GM21515 (cell line): ENCODE data around the gene TEDC1.

Experiments
- ATAC-seq: cut with Tn5 transposase; IDR thresholded peaks from one replicate; pipeline ENCODE4 v1.9.1; 2021; ENCODE audit not compliant: unreplicated experiment

TEDC1 gene

DNA sequence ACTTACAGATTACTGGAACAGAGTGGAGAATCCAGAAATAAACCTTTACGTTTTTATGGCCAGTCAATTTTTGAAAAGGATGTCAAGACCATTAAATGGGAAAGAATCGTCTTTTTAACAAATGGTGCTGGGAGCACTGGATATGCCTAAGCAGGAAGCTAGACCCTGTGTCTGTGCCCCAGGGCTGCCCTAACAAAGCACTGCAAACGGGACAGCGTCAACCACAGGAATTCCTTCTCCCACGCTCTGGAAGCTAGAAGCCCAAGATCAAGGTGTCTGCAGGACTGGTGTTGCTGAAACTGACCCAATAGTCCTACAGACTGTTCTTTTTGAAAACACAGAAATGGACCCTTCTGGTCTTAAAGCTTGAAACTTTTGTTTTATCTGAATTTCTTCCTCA is 26.1 kb downstream of the TEDC1 start:
- ATAC-seq: no peak

DNA sequence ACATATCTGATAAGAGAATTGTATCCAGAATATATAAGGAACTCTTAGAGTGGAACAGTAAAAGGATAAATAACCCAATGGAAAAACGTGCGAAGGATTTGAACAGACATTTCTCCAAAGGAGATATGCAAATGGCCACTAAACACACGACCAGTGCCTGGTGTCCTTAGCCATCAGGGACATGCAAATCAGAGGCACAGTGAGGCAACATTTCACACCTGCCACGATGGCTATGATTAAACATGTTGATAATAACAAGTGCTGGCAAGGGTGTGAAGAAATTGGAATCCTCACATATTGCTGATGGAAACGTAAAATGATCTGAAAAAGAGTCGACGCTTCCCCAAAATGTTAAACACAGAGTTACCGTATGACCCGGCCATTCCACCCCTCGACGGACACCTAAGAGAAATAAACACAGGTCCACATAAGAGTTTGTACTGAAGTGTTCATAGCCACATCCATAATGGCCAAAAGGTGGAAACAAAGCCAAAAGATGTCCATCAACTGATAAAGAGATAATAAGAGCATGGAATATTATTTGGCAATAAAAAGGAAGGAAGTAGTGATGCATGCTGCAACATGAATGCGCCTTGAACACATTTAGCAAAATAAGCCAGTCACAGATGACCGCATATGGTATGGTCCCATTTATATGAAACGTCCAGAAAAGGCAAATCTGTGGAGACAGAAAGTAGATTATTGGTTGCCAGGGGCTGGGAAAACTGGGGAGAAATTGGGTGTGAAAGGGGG is 29.1 kb downstream of the TEDC1 start:
- ATAC-seq: no peak

DNA sequence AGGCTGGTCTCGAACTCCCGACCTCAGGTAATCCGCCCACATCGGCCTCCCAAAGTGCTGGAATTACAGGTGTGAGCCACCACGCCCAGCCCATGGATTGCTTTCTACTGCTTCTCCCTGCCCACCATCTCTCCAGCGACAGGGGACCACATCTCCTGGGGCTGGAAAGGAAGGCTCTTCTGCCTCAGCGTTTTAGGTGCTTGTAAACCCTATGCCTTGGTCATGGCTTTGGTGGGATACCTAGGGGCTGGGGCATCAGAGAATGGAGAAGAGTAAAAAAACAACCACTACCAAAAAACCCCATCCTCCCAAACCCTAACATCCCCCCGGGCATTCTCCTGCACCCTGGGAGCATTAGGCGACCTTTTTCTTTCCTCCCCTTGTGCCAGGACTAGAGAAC is 34.3 kb downstream of the TEDC1 start:
- no peak for ATAC-seq

DNA sequence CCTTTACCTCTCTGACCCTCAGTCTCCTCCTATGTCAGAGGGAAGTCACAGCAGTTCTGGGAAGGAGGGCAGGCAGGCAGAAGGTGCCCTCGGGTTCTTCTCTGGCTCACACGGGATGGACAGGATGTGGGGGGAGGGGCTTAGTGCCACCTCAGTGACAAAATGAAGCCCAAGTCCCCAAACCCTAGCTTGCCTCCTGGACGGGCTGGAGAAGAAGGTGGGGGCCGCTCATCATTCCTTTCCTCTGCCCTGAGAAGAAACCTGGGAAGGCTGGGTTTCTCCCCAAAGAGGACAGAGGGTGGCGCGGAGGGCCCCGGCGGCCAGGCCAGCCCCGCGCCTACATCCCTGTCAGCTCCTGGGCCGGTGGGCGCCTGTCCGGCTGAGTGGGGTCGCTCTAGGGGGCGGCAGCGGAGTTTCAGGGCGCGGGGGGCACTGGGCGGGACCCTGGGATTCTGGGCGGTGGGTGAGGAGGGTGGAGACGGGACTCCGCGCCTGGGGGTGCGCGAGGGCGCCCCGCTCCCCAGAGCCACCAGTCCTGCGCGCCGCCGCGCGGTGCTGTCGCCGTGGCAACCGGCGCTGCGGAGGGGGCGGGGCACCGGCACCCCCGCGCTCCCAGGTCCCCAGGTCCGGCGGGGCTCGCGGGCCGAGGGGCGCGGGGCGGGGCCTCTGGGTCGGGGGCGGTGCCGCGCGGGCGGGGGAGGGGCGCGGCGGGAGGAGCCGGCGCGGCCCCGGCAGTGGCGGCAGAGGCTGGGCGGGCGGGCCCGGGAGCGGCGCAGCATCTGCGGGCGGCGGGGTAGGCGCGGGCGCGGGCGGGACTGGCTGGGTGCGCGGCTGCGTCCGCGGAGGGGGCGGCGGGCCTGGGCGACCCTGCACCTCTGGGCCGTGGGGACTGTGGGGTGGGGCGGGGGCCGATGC is 35.1 kb downstream of the TEDC1 start, which contains the start of gene TMEM121:
Gene TMEM121 (plus strand): TSS at position 723 of the 915 bp plus-strand sequence. CDS start 2,252 bp downstream, outside the sequence.
- no peak for ATAC-seq

DNA sequence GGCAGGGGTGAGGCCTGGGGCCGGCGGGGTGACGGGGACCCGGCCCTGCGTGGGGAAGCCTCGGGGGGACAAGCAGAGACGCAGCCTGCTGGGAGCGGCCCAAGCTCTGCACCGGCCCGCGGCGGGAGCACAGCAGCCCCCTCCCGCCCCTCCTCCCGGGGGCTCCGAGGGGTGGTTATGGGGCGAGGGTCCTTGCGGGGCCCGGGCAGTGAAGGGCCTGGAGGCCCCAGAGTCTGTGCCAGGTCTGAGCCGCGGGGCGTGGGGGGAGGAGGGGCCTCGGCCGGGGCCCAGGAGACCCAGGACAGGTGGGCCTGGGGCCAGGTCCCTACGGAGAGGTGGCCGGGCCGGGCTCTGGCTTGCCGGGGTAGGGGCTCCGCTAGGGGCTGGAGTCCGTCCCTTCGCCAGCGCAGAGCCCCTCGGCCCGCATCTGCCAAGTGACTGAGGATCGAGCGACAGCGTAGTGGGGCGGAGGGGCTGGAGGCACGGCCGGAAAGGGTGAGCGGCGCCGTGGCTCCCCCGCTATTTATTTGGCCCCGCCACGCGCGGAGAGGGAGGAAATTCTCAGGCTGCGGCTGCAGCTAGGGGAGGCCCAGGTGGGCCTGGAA is 35.8 kb downstream of the TEDC1 start:
- ATAC-seq: no peak

DNA sequence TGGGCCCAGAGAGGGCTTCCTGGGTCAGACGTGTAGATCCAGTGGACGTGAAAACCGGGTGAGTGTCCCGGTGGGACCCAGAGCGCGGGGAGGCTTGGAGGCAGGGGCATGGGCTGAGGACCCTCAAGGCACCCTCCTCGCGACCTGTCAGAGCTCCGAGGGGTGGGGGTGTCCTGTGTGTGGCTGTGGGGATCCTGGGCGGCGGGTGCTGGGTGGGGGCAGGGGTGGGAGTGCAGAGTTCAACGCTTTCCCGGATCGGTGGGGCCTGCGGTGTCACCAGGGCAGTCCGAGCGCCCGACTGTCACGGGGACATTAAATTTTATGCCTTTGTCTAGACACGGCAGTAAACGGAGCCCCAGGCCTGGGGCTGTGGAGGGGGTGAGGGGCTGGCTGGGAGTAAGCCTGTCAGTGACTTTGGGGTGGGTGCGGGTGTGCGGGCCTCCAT is 36.4 kb downstream of the TEDC1 start:
- no peak for ATAC-seq

DNA sequence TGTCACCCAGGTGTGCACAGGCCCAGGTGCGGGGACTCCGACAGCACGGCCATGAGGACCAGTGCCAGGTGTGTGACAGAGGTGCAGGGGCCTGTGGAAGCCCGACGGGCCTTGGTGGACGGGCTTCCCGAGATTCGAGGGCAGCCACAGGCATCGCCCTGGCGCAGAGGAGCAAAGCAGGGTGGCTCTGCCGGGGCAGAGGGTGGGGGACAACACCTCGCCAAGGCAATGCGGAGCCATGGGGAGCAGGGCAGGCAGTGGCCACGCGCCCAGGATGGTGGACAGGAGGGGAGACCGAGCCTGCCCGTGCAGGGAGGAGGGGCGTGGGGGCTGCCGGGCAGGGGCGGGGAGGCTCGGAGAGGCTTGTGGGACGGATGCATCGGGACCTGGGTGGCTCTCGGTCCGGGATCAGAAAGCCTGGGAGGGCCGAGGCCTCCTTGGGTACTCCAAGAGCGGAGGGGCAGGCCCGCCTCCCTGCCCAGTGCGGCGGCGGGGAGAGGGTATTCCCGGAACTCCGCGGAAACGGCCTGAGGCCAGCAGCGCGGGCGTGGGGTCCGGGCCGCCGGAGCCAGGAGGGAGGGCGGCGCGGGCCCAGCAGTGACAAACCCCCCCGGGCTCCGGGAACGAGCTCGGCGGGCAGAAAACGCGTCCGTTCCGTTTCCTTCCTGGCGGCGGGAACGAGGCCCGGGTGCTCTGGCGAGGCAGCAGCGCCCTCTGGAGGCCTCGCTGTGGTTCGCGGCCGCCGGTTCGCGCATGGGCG is 37.0 kb downstream of the TEDC1 start:
- ATAC-seq: no peak

DNA sequence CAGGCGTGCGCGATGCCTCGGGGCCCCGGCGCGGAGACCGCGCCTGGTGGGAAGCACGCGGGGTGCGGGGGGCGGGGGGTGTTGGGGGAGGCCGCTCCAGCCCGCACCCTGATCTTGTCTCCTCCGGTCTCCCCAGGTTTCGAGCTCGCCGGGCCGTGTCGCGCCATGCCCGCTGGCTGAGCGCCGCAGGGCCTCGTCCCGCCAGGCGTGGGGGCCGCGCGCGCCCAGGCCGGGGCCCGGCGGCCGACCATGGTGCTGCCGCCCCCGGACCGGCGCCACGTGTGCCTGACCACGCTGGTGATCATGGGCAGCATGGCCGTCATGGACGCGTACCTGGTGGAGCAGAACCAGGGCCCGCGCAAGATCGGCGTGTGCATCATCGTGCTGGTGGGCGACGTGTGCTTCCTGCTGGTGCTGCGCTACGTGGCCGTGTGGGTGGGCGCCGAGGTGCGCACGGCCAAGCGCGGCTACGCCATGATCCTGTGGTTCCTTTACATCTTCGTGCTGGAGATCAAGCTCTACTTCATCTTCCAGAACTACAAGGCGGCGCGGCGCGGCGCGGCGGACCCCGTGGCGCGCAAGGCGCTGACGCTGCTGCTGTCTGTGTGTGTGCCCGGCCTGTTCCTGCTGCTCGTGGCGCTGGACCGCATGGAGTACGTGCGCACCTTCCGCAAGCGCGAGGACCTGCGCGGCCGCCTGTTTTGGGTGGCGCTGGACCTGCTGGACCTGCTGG is 37.7 kb downstream of the TEDC1 start:
- no peak for ATAC-seq

DNA sequence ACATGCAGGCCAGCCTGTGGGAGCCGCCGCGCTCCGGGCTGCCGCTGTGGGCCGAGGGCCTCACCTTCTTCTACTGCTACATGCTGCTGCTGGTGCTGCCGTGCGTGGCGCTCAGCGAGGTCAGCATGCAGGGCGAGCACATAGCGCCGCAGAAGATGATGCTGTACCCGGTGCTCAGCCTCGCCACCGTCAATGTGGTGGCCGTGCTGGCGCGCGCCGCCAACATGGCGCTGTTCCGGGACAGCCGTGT is 38.2 kb downstream of the TEDC1 start:
- no peak for ATAC-seq

DNA sequence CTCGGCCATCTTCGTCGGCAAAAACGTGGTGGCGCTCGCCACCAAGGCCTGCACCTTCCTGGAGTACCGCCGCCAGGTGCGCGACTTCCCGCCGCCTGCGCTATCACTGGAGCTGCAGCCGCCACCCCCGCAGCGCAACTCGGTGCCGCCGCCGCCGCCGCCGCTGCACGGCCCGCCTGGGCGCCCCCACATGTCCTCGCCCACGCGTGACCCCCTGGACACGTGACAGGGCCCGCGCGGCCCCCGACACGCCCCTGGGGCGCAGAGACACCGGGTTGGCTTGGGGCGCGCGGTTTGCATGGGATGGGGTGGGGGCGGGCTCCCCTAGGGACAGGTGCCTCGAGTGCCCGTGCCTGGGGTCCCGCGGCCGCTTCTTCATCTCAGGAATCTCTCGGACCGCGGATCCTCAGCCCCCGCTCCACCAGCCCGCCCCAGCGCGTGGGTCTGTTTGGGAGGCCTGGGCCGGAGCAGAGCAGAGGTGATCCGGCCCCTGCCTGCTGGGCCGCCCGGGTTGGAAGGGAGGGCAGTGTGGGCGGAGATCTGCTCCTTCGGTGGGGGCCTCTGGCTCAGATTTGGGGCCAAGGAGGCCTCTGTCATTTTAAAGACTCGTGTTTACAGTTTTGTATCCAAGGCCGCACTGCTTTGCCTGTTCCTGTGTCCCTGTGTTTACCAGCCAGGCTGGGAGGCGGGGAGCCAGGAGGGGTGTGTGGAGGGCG is 38.7 kb downstream of the TEDC1 start:
- no peak for ATAC-seq

DNA sequence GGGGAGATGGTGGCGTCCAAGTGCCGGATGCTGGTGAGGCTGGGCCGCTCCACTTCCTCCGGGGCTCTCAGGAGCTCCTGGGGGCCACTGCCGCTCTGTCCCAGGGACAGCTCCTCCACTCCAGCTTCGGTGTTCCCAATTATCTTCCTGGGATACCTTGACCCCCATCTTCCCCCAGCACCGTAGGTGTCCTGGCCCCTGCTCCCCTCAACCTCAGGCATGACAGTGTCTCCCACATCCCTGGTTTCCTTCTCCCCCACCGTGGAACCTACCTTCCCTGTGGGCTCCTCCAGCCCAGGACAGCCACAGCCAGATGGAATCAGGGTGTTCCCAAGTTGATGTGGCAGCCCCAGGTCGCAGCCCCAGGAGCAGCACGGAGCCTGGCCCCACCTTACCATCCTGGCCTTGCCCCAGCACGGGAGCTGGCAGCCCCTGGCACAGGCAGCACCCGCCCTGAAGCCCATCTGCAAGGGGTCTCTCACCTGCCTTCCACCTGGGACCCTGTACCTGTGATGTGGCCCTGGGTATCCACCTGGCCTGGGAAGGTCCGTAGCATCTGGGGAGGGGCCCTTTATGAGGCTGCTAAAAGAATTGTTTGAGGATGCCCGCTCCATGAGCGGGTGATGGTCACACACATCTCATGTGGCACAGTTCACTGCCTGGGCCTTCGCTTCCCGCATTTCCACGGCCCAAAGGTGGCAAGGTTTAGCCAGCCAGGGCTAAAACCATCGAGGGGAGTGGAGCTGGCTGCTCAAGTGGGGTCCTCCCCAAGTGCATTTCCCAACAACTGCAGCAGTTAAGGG is 39.4 kb downstream of the TEDC1 start:
- ATAC-seq: no peak

DNA sequence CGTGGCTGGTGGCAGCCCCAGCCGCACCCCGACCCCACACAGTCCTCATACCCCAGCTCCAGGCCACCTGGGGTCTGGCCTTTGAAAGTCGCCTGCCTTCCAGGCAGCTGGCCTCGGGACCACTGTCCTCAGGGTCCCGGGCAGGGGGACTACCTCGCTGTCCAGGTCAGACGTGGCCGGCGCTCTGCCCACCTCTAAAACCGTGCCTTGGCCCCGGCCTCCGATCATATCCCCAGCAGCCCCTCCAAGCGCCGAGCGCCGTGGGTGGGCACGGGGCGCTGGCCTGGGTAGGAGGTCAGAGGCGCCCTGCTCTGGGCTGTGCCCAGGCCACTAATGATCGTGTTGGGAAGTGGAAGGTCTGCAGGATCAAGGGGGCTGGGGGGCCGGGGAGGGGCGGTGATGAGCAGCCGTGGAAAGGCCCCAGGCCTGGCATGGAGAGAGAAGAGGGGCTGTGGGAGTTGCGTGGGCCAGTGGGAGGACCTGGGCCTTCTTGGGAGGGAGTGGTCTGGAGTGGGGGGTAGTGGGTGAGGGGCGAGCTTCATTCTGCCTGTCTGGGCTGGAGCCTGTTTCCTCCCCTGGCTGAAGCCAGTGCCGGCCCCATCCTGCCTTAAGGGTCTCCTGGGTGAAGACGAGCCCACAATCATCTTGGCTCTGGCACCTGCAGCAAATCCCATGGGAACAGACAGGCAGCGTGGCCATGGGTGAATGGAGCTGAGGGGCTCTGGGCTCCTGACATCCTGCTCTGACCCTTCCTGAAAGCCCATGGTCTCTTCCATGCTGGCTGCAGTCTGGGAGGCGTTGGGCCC is 40.2 kb downstream of the TEDC1 start:
- ATAC-seq: no peak

DNA sequence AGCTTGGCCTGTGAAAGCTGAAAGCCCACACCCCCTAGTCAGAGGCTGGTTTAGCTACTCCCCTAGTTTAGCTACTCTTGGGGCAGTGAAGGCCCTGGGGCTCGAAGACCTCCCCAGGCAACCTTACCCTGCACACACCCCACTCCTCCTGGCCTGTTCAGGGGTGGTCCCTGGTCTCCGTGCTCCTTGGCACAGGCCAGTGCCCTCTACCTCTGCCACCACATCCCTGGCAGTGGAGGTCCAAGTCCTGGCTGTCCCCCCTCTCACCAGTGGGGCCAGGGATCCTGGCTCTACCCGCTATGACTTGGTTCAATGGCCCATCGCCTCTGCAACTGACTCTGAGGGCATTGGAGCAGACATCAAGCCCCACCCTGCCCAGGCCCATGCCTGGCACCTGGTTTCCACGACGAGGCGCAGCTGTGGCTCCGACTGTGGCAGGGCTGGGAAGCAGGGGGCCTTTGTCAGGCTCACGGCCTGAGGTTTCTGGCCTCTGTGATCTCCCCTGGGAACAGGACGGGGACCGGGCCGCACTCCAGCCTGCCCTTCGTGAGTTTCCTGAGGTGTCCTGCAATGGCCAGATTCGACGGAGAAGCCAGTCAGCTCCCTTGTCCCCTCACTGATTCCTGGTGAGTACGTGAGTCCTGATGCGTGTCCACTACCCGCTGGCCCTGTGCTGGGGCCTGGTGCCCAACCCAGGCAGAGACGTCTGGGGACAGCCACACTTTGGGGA is 41.0 kb downstream of the TEDC1 start:
- ATAC-seq: no peak

DNA sequence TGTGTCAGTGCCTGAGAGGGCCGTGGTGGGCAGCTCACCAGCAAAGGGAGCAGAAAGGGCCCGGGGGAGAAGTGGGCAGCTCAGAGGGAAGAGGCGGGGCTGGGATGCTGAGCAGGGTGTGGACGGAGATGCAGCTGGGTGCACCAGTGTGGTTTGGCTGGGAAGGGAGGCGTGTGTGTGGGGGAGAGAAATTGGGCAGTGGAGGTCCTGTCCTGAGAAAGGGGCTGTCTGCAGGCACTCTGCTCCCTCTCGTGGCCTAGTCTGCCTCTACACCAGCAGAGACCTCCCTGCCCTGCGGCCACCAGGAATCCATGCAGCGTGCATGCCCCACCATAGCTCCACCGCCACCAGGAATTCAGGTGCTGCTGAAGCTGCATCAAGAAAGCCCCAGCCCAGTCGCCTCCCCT is 41.7 kb downstream of the TEDC1 start:
- ATAC-seq: no peak

DNA sequence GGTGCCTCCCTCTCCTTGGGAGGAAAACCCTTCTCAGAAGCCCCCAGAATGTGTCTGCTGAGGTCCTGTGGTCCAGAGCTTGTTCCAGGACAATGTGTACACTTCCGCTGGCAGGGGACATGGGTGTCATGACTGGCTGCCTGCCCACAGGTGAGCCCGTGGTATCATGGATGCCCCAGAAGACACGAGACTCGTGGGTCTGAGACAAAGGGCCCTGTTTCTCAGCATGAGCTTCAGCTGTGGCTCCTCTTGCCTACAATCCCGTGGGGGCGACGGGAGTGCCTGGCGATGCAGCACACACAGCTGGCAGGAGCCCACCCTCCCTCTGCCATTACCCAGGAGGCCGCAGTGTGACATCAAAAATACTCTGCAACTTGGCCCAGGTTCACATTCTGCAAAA is 42.3 kb downstream of the TEDC1 start:
- ATAC-seq: no peak

DNA sequence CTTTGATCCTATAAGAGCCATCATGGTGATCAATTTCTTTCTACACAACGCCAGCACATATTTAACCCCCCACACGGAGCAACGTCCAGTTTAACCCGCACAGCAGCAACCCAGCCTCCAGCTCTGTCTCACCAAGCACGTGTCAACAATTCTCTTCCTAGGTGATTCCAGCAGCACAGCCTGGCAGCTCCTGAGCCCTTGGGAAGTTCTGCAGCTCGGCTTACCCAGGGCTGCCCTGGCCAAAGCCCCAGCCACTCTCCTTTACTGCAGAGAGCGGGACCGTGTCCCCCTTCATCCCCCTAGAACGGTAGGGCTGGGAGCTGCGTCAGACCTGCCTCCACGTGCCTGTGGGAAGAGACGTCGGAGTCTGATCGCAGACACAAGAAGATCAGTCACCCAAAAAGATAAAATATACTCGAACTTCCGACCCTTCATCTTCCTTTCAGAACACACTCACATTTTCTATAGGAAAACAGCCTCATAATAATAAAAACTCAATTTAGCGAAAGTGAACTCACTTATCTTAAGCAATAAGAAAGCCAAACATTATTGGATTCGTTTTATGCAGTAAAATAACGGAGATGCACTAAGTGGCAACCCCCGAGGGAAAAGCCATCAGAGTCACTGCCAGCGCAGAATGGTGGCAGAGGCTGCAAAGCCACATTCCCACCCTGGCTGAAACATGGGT is 42.9 kb downstream of the TEDC1 start:
- no peak for ATAC-seq

DNA sequence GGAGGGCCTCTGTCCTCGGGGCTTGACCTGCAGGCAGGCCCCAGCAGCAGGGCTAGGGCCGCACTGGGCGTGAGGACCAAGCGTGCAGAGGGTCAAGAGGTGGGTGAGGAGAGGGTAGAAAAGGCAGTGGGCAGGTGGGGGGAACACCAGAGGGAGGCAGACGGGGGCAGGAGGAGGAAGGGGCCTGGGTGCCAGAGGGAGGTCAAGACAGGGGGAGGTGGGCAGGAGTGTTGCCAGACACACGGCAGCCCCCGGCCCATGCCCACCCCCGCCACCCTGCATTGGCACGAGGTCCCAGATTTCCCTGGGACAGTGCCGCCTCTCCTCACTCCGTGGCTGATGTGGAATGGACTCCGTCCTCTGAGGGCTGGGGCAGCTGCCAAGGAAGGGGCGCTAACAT is 43.5 kb downstream of the TEDC1 start:
- no peak for ATAC-seq
